Vagina (tissue), 2 donors: Measurements from ENCODE around the gene GTF2H4. TPM values are rescaled to one million over a fixed set of nuclear protein-coding genes. Genes with fewer than 3 reads are reported as not detected.

Experiments
- DNase-seq, 2 donors: peaks; one replicate each; pipeline ENCODE4 v3.0.0-alpha.2; 2017; ENCODE audit errors: extremely low spot score in 2 of 2
- H3K27ac ChIP-seq: fragments of 200-600 bp; sonication (generic); one replicate; pipeline ENCODE4 v1.5.1; 2019
- H3K27me3 ChIP-seq: fragments of 200-600 bp; sonication (generic); one replicate; pipeline ENCODE4 v1.5.1; 2019
- H3K36me3 ChIP-seq, 2 donors: fragments of 200-600 bp; sonication (generic); one replicate each; pipeline ENCODE4 v1.5.1; 2017 to 2019
- H3K4me1 ChIP-seq: fragments of 200-600 bp; sonication (generic); one replicate; pipeline ENCODE4 v1.5.1; 2019
- H3K4me3 ChIP-seq, 2 donors: fragments of 200-600 bp; sonication (generic); 1 replicate in 1 of 2; 2 replicates in 1 of 2; pipeline ENCODE4 v1.5.1; 2016 to 2019
- H3K9me3 ChIP-seq: fragments of 200-600 bp; sonication (generic); one replicate; pipeline ENCODE4 v1.5.1; 2019
- CTCF ChIP-seq, 3 experiments: fragments of 450-650 bp in 2 of 3; fragments of 200-600 bp in 1 of 3; sonication (generic) in 1 of 3; IDR thresholded peaks; one replicate each; pipeline ENCODE4 v1.5.1; 2017 to 2019; ENCODE audit warnings: antibody characterized with exemption in 3 of 3, mild to moderate bottlenecking in 2 of 3, moderate library complexity in 2 of 3
- POLR2A ChIP-seq, 2 donors: fragments of 450-650 bp; IDR thresholded peaks; one replicate each; pipeline ENCODE4 v1.6.1; 2017; ENCODE audit warnings: antibody characterized with exemption in 2 of 2, mild to moderate bottlenecking in 2 of 2, moderate library complexity in 2 of 2
- POLR2AphosphoS5 ChIP-seq, 2 donors: sonication (generic); formaldehyde crosslinking; IDR thresholded peaks; one replicate each; pipeline ENCODE4 v1.9.0; 2017; ENCODE audit warnings: antibody characterized with exemption in 2 of 2, mild to moderate bottlenecking in 2 of 2, low read depth in 1 of 2; ENCODE audit not compliant: insufficient read depth in 1 of 2
- intact Hi-C: fragments of 100-400 bp; cut with DNase I; formaldehyde crosslinking; loops from one replicate; pipeline ENCODE4 v1.15.1; 2023
- total RNA-seq: library from RNA; depleted of rRNA; stranded (reverse); fragments of >200 nt; gene quantifications from one replicate; pipeline ENCODE4 v1.2.3, GENCODE V29; 2016

GTF2H4 gene
- total RNA-seq, 1 donor from 2014 or later: 16.7 TPM

- H3K27me3 ChIP-seq: no peaks in the 10 kb centered on the region
- H3K4me1 ChIP-seq: peaks cover 39% of the 10 kb centered on the region
- no peak overlapping the region for H3K4me3 ChIP-seq
- intact Hi-C loops: loop anchor here (2.0 kb wide), 1 partner anchor 45 kb away; no protein-coding TSS in a partner anchor
- no peaks in the 10 kb centered on the region for H3K36me3 ChIP-seq
- no peaks in the 10 kb centered on the region for H3K9me3 ChIP-seq
- peak overlapping the region; percentile 89 for H3K27ac ChIP-seq
- no peak for DNase-seq
- no peak for TF ChIP-seq CTCF (IDR thresholded peaks at IDR 0.05)
- TF ChIP-seq POLR2A (IDR thresholded peaks at IDR 0.05): no peak
- TF ChIP-seq POLR2AphosphoS5 (IDR thresholded peaks at IDR 0.05; ENCODE audit: insufficient read depth in 1 of 2, low read depth in 1 of 2): peak in 1 of 2 donors; percentile 90
Observed at GRCh38 chr6:30876039-30876730, 31.8 kb upstream of the GTF2H4 start.

- DNase-seq: no peak
- peak overlapping the region; percentile 89 for H3K27ac ChIP-seq
- intact Hi-C loops: loop anchor here (2.0 kb wide), 1 partner anchor 47 kb away; no protein-coding TSS in a partner anchor
- H3K4me3 ChIP-seq: peak overlapping the region; percentile 27 to 34
- no peaks in the 10 kb centered on the region for H3K9me3 ChIP-seq
- H3K27me3 ChIP-seq: no peaks in the 10 kb centered on the region
- TF ChIP-seq POLR2AphosphoS5 (IDR thresholded peaks at IDR 0.05; ENCODE audit: insufficient read depth in 1 of 2, low read depth in 1 of 2): peak; percentile 33 to 83
- TF ChIP-seq POLR2A (IDR thresholded peaks at IDR 0.05): no peak
- peak; percentile 78 to 94 (median 80) for TF ChIP-seq CTCF (IDR thresholded peaks at IDR 0.05)
- peaks cover 53% of the 10 kb centered on the region for H3K4me1 ChIP-seq
- no peaks in the 10 kb centered on the region for H3K36me3 ChIP-seq
Observed at GRCh38 chr6:30877419-30878262, 30.4 kb upstream of the GTF2H4 start.

- no peak overlapping the region for H3K4me3 ChIP-seq
- H3K27ac ChIP-seq: no peak overlapping the region
- H3K36me3 ChIP-seq: no peaks in the 10 kb centered on the region
- no peaks in the 10 kb centered on the region for H3K9me3 ChIP-seq
- intact Hi-C loops: loop anchor here (10.0 kb wide), 1 partner anchor 195 kb away; the partner anchor contains the start of gene PPP1R18
- no peaks in the 10 kb centered on the region for H3K27me3 ChIP-seq
- H3K4me1 ChIP-seq: peaks cover 69% of the 10 kb centered on the region
- TF ChIP-seq POLR2A (IDR thresholded peaks at IDR 0.05) (no peak), CTCF (IDR thresholded peaks at IDR 0.05) (no peak), POLR2AphosphoS5 (IDR thresholded peaks at IDR 0.05; ENCODE audit: insufficient read depth in 1 of 2, low read depth in 1 of 2) (no peak)
- DNase-seq: no peak
Observed at GRCh38 chr6:30879684-30880427, 28.2 kb upstream of the GTF2H4 start.

- H3K9me3 ChIP-seq: no peaks in the 10 kb centered on the region
- H3K4me3 ChIP-seq: no peak overlapping the region
- H3K27me3 ChIP-seq: no peaks in the 10 kb centered on the region
- no peak for DNase-seq
- peaks cover 71% of the 10 kb centered on the region for H3K4me1 ChIP-seq
- TF ChIP-seq POLR2AphosphoS5 (IDR thresholded peaks at IDR 0.05; ENCODE audit: insufficient read depth in 1 of 2, low read depth in 1 of 2) (no peak), POLR2A (IDR thresholded peaks at IDR 0.05) (no peak), CTCF (IDR thresholded peaks at IDR 0.05) (no peak)
- intact Hi-C loops: loop anchor here (10.0 kb wide), 1 partner anchor 196 kb away; the partner anchor contains the start of gene PPP1R18
- no peaks in the 10 kb centered on the region for H3K36me3 ChIP-seq
- peak overlapping the region; percentile 95 for H3K27ac ChIP-seq
Observed at GRCh38 chr6:30880698-30881252, 27.2 kb upstream of the GTF2H4 start.
